ENCODE results near the gene PPTC7.
"Not testable (repeated sequence)": the region's sequence is repeated elsewhere in the genome, so short reads cannot be mapped to it uniquely, and the experiment has no call there.

GRCh38 chr12:110592919-110593318, 9.8 kb upstream of the PPTC7 start:
- not testable (repeated sequence) for TF ChIP-seq GLIS3 (CRISPR knock-in tag; IDR thresholded peaks at IDR 0.05); RARB (CRISPR knock-in tag; IDR thresholded peaks at IDR 0.05); PATZ1 (CRISPR knock-in tag; IDR thresholded peaks at IDR 0.05; ENCODE audit: borderline replicate concordance); ZC3H10 (CRISPR knock-in tag; IDR thresholded peaks at IDR 0.05)

Measured in SK-N-SH treated with all-trans-retinoic acid at 6 μM for 48 hours (cell line).